H9 (cell line): ENCODE results near the gene SLC35G1. TPM values are rescaled to one million over a fixed set of nuclear protein-coding genes. Genes with fewer than 3 reads are reported as not detected.

ENCODE experiments used
- DNase-seq: peaks from one replicate; pipeline ENCODE4 v3.0.0-alpha.2; 2017
- H2AFZ ChIP-seq: one replicate; pipeline ENCODE4 v1.6.1; 2013; ENCODE audit warnings: mild to moderate bottlenecking, low read length, control low read depth, moderate library complexity
- H2AK5ac ChIP-seq: 2 replicates; pipeline ENCODE4 v1.6.1; 2013; ENCODE audit warnings: low read length, control low read depth, mixed read lengths; ENCODE audit not compliant: insufficient read length
- H2BK120ac ChIP-seq: one replicate; pipeline ENCODE4 v1.6.1; 2013; ENCODE audit warnings: low read depth, mild to moderate bottlenecking, low read length, control low read depth, inconsistent platforms; ENCODE audit not compliant: poor library complexity, severe bottlenecking
- H2BK12ac ChIP-seq: 2 replicates; pipeline ENCODE4 v1.6.1; 2013; ENCODE audit warnings: low read length, control low read depth, mixed read lengths, low read depth; ENCODE audit not compliant: insufficient read length
- H2BK15ac ChIP-seq: 2 replicates; pipeline ENCODE4 v1.6.1; 2013; ENCODE audit warnings: low read depth, low read length, control low read depth
- H2BK20ac ChIP-seq: one replicate; pipeline ENCODE4 v1.6.1; 2013; ENCODE audit warnings: low read depth, mild to moderate bottlenecking, low read length, control low read depth, inconsistent platforms; ENCODE audit not compliant: poor library complexity, severe bottlenecking
- H2BK5ac ChIP-seq: 2 replicates; pipeline ENCODE4 v1.6.1; 2013; ENCODE audit warnings: low read length, control low read depth, mixed read lengths; ENCODE audit not compliant: insufficient read length
- H3K14ac ChIP-seq: 2 replicates; pipeline ENCODE4 v1.6.1; 2013; ENCODE audit warnings: low read length, control low read depth; ENCODE audit not compliant: insufficient read depth
- H3K18ac ChIP-seq: 2 replicates; pipeline ENCODE4 v1.6.1; 2013; ENCODE audit warnings: low read depth, mild to moderate bottlenecking, mixed read lengths, low read length, control low read depth; ENCODE audit not compliant: insufficient read length
- H3K23ac ChIP-seq: 2 replicates; pipeline ENCODE4 v1.6.1; 2013; ENCODE audit warnings: low read length, control low read depth, mixed read lengths, low read depth; ENCODE audit not compliant: insufficient read length
- H3K23me2 ChIP-seq: 2 replicates; pipeline ENCODE4 v1.6.1; 2013; ENCODE audit warnings: low read depth, mild to moderate bottlenecking, mixed read lengths, low read length, control low read depth; ENCODE audit not compliant: insufficient read length, poor library complexity, severe bottlenecking
- H3K27ac ChIP-seq: 2 replicates; pipeline ENCODE4 v1.5.1; 2013; ENCODE audit warnings: low read length, control low read depth, mixed read lengths, low read depth; ENCODE audit not compliant: insufficient read length
- H3K27me3 ChIP-seq: 2 replicates; pipeline ENCODE4 v1.6.1; 2013; ENCODE audit warnings: low read length, control low read depth, inconsistent platforms; ENCODE audit not compliant: insufficient read depth
- H3K4ac ChIP-seq: 2 replicates; pipeline ENCODE4 v1.6.1; 2013; ENCODE audit warnings: low read depth, mild to moderate bottlenecking, control low read depth, inconsistent platforms, low read length, moderate library complexity
- H3K4me1 ChIP-seq: 2 replicates; pipeline ENCODE4 v1.6.1; 2013; ENCODE audit warnings: low read length, control low read depth, inconsistent platforms; ENCODE audit not compliant: insufficient read depth
- H3K4me2 ChIP-seq: 2 replicates; pipeline ENCODE4 v1.6.1; 2013; ENCODE audit warnings: low read length, control low read depth, mixed read lengths; ENCODE audit not compliant: insufficient read length, insufficient read depth
- H3K56ac ChIP-seq: 2 replicates; pipeline ENCODE4 v1.6.1; 2013; ENCODE audit warnings: low read depth, mild to moderate bottlenecking, mixed read lengths, low read length, control low read depth; ENCODE audit not compliant: insufficient read length
- H3K79me1 ChIP-seq: 2 replicates; pipeline ENCODE4 v1.6.1; 2013; ENCODE audit warnings: low read depth, mild to moderate bottlenecking, moderate library complexity, low read length, control low read depth, inconsistent platforms; ENCODE audit not compliant: insufficient read depth, poor library complexity, severe bottlenecking
- H3K79me2 ChIP-seq: 2 replicates; pipeline ENCODE4 v1.6.1; 2013; ENCODE audit warnings: low read length, control low read depth, inconsistent platforms; ENCODE audit not compliant: insufficient read depth
- H3K9ac ChIP-seq: 2 replicates; pipeline ENCODE4 v1.6.1; 2013; ENCODE audit warnings: low read length, control low read depth, mixed read lengths; ENCODE audit not compliant: insufficient read length; ENCODE audit errors: extremely low read depth
- H3K9me3 ChIP-seq: one replicate; pipeline ENCODE4 v1.6.1; 2013; ENCODE audit warnings: low read depth, low read length, inconsistent platforms; ENCODE audit not compliant: control insufficient read depth
- H3T11ph ChIP-seq: one replicate; pipeline ENCODE4 v1.6.1; 2013; ENCODE audit warnings: mild to moderate bottlenecking, low read length, control low read depth, inconsistent platforms
- H4K20me1 ChIP-seq: one replicate; pipeline ENCODE4 v1.6.1; 2013; ENCODE audit not compliant: control insufficient read depth, insufficient read length, insufficient read depth
- H4K5ac ChIP-seq: 2 replicates; pipeline ENCODE4 v1.6.1; 2013; ENCODE audit warnings: low read depth, mild to moderate bottlenecking, mixed read lengths, low read length, control low read depth; ENCODE audit not compliant: insufficient read length
- H4K8ac ChIP-seq: replicated peaks from 2 replicates; pipeline ENCODE4 v1.6.1; 2013; ENCODE audit warnings: low read length, control low read depth, mixed read lengths, low read depth; ENCODE audit not compliant: insufficient read length
- H4K91ac ChIP-seq: 2 replicates; pipeline ENCODE4 v1.6.1; 2013; ENCODE audit warnings: low read depth, mild to moderate bottlenecking, moderate library complexity, mixed read lengths, low read length, control low read depth; ENCODE audit not compliant: insufficient read length
- H3K27ac Mint-ChIP-seq, 3 experiments: 2 replicates in 2 of 3; 3 replicates in 1 of 3; pipeline ENCODE4 v1.8.0; 2020 to 2021; ENCODE audit warnings: mixed read lengths in 3 of 3, mild to moderate bottlenecking in 1 of 3, moderate library complexity in 1 of 3
- H3K27me3 Mint-ChIP-seq: 2 replicates; pipeline ENCODE4 v1.8.0; 2021; ENCODE audit warnings: low read depth, mild to moderate bottlenecking, moderate library complexity, mixed read lengths
- H3K36me3 Mint-ChIP-seq, 3 experiments: 2 replicates in 2 of 3; 3 replicates in 1 of 3; pipeline ENCODE4 v1.8.0; 2020 to 2021; ENCODE audit warnings: low read depth in 3 of 3, mixed read lengths in 3 of 3; ENCODE audit not compliant: insufficient read depth in 1 of 3
- H3K4me1 Mint-ChIP-seq, 2 experiments: 2 replicates each; pipeline ENCODE4 v1.8.0; 2020; ENCODE audit warnings: mixed read lengths in 2 of 2
- H3K4me3 Mint-ChIP-seq, 2 experiments: 2 replicates in 1 of 2; 3 replicates in 1 of 2; pipeline ENCODE4 v1.8.0; 2020 to 2021; ENCODE audit warnings: mild to moderate bottlenecking in 2 of 2, mixed read lengths in 2 of 2, moderate library complexity in 1 of 2
- H3K9me3 Mint-ChIP-seq, 2 experiments: 2 replicates in 1 of 2; 3 replicates in 1 of 2; pipeline ENCODE4 v1.8.0; 2020; ENCODE audit warnings: mild to moderate bottlenecking in 2 of 2, mixed read lengths in 2 of 2, moderate library complexity in 1 of 2
- WGBS: extraction: QIAGEN DNeasy Blood & Tissue Kit; methylation state at CpG from one replicate; pipeline ENCODE4 v1.1.7; 2013; ENCODE audit warnings: missing lambda C conversion rate, low lambda C conversion rate, mixed read lengths; ENCODE audit not compliant: insufficient read length; ENCODE audit errors: extremely low coverage; 5-methylcytosine and 5-hydroxymethylcytosine counted together
- total RNA-seq: library from RNA; stranded (reverse); gene quantifications from 2 replicates; pipeline ENCODE4 v1.2.1, GENCODE V29; 2021
- TF ChIP-seq, protein P1 (sequence below): fragments of 200-600 bp; sonication (generic); conservative IDR thresholded peaks from 3 replicates; pipeline ENCODE4 v1.8.0; 2021; ENCODE audit warnings: antibody characterized with exemption, mild to moderate bottlenecking

Gene SLC35G1
- total RNA-seq, 1 experiment from 2014 or later = 6.3 TPM

DNA sequence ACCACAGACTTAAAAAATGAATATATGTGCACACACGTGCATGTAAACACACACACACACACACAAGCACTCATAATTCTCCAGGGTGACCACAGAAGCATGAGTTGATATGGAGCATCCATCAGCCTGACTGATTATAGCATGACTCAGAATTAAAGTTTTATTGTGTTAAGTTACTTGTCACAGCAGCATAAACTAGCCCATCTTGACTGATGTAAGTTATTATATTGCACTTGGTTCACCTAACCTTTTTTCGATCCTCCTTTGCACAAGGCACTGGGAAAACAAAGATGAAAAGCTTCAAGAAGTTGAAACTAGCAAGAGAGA lies 18.8 kb upstream of the SLC35G1 start:
- Histone ChIP-seq H3T11ph (no peak overlapping the region), H2BK5ac (no peak overlapping the region), H3K4me1 (peaks cover 4% of the 10 kb centered on the region; the same call in 1 of the 2 replicates), H3K56ac (no peak overlapping the region), H2BK120ac (no peak overlapping the region), H2BK15ac (no peak overlapping the region), H4K20me1 (no peaks in the 10 kb centered on the region), H2BK12ac (no peak overlapping the region), H3K4ac (no peak overlapping the region), H2BK20ac (no peak overlapping the region), H4K8ac (no peak overlapping the region), H3K9ac (no peak overlapping the region), H3K79me1 (no peaks in the 10 kb centered on the region), H3K79me2 (no peaks in the 10 kb centered on the region), H3K27ac (no peak overlapping the region), H2AFZ (no peak overlapping the region), H3K4me2 (no peak overlapping the region), H3K23me2 (no peaks in the 10 kb centered on the region), H3K18ac (no peak overlapping the region), H3K23ac (no peak overlapping the region), H4K91ac (no peak overlapping the region), H3K27me3 (no peaks in the 10 kb centered on the region), H2AK5ac (no peak overlapping the region), H4K5ac (no peak overlapping the region), H3K9me3 (no peaks in the 10 kb centered on the region), H3K14ac (no peak overlapping the region)
- H3K4me1 Mint-ChIP-seq = peaks cover 7% of the 10 kb centered on the region in 2 experiments
- no peak for DNase-seq
- TF ChIP-seq, protein P1, sequence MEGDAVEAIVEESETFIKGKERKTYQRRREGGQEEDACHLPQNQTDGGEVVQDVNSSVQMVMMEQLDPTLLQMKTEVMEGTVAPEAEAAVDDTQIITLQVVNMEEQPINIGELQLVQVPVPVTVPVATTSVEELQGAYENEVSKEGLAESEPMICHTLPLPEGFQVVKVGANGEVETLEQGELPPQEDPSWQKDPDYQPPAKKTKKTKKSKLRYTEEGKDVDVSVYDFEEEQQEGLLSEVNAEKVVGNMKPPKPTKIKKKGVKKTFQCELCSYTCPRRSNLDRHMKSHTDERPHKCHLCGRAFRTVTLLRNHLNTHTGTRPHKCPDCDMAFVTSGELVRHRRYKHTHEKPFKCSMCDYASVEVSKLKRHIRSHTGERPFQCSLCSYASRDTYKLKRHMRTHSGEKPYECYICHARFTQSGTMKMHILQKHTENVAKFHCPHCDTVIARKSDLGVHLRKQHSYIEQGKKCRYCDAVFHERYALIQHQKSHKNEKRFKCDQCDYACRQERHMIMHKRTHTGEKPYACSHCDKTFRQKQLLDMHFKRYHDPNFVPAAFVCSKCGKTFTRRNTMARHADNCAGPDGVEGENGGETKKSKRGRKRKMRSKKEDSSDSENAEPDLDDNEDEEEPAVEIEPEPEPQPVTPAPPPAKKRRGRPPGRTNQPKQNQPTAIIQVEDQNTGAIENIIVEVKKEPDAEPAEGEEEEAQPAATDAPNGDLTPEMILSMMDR = no peak
- H3K27ac Mint-ChIP-seq = no peak overlapping the region
- H3K9me3 Mint-ChIP-seq = no peaks in the 10 kb centered on the region
- H3K4me3 Mint-ChIP-seq = no peak overlapping the region
- H3K36me3 Mint-ChIP-seq = no peaks in the 10 kb centered on the region
- H3K27me3 Mint-ChIP-seq = peaks cover 21% of the 10 kb centered on the region
- no CpG with 5 or more reads among the region's 2 CpGs for WGBS
